Tibial nerve (tissue), 4 donors: ENCODE data around the gene STYX.
"Not testable (repeated sequence)": the region's sequence is repeated elsewhere in the genome, so short reads cannot be mapped to it uniquely, and the experiment has no call there.

ENCODE experiments used
- CTCF ChIP-seq, 5 experiments: fragments of 200-600 bp in 3 of 5; fragments of 450-650 bp in 2 of 5; sonication (generic) in 3 of 5; IDR thresholded peaks; one replicate each; pipeline ENCODE4 v1.5.1; 2016 to 2019; ENCODE audit warnings: antibody characterized with exemption in 5 of 5, mild to moderate bottlenecking in 3 of 5, moderate library complexity in 2 of 5
- EP300 ChIP-seq, 2 donors: sonication (generic); formaldehyde crosslinking; IDR thresholded peaks; one replicate each; pipeline ENCODE4 v1.6.1; 2017; ENCODE audit warnings: antibody characterized with exemption in 2 of 2, mild to moderate bottlenecking in 1 of 2
- POLR2A ChIP-seq, 2 donors: fragments of 450-650 bp; IDR thresholded peaks; one replicate each; pipeline ENCODE4 v1.6.1; 2017; ENCODE audit warnings: antibody characterized with exemption in 2 of 2, mild to moderate bottlenecking in 2 of 2, moderate library complexity in 2 of 2

- not testable (repeated sequence) for TF ChIP-seq CTCF, POLR2A, EP300 (IDR thresholded peaks at IDR 0.05)
These were observed 931 bp upstream of the STYX start for GRCh38 chr14:52729035-52729434.
